Measurements from ENCODE around the gene CD79B. TPM values are rescaled to one million over a fixed set of nuclear protein-coding genes. Genes with fewer than 3 reads are reported as not detected.
"Not testable (repeated sequence)": the region's sequence is repeated elsewhere in the genome, so short reads cannot be mapped to it uniquely, and the experiment has no call there.

Gene CD79B
- total RNA-seq, 1 experiment from 2014 or later: 0.59 TPM

DNA sequence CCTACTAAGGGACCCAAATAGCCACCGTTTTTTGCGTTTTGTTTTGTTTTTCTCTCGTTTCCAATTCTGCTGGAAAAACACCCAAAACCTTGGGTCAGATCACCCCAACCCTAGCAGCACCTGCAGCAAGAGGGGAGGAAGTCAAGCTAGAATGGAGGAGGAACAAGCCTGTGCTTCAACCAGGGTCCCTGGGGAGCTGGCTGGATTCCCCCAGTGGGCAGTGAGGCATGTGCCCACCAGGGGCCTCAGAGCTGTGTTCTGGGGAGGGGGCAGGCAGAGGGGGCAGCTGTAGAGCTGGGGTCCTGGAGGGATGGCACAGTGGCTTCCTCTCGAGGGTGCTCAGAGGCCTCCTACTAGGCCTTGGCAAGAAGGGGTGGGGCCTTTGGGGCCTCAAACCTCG lies 6.5 kb downstream of the CD79B start:
- ATAC-seq: no peak
- TF ChIP-seq TCF7L2 (IDR thresholded peaks at IDR 0.05; ENCODE audit: borderline replicate concordance, extremely low read depth, insufficient read depth, insufficient read length) (no peak), SRF (IDR thresholded peaks at IDR 0.05; ENCODE audit: low read depth) (no peak)
- TF ChIP-seq, protein P1, sequence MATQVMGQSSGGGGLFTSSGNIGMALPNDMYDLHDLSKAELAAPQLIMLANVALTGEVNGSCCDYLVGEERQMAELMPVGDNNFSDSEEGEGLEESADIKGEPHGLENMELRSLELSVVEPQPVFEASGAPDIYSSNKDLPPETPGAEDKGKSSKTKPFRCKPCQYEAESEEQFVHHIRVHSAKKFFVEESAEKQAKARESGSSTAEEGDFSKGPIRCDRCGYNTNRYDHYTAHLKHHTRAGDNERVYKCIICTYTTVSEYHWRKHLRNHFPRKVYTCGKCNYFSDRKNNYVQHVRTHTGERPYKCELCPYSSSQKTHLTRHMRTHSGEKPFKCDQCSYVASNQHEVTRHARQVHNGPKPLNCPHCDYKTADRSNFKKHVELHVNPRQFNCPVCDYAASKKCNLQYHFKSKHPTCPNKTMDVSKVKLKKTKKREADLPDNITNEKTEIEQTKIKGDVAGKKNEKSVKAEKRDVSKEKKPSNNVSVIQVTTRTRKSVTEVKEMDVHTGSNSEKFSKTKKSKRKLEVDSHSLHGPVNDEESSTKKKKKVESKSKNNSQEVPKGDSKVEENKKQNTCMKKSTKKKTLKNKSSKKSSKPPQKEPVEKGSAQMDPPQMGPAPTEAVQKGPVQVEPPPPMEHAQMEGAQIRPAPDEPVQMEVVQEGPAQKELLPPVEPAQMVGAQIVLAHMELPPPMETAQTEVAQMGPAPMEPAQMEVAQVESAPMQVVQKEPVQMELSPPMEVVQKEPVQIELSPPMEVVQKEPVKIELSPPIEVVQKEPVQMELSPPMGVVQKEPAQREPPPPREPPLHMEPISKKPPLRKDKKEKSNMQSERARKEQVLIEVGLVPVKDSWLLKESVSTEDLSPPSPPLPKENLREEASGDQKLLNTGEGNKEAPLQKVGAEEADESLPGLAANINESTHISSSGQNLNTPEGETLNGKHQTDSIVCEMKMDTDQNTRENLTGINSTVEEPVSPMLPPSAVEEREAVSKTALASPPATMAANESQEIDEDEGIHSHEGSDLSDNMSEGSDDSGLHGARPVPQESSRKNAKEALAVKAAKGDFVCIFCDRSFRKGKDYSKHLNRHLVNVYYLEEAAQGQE (IDR thresholded peaks at IDR 0.05; ENCODE audit: low read depth): no peak
- H3K79me2 ChIP-seq (ENCODE audit: insufficient read depth, low read length): no peaks in the 10 kb centered on the region
- intact Hi-C loops (cut with micrococcal nuclease): no loop called here
- no peak overlapping the region for H3K27ac ChIP-seq (ENCODE audit: low read depth, low read length)
- no peak overlapping the region for H3K4me2 ChIP-seq (ENCODE audit: low read length)
- CTCF ChIA-PET: interaction anchor here (1.1 to 1.2 kb wide), 2 partner anchors 21 to 208 kb away, joined by 3 read pairs; no protein-coding TSS in a partner anchor
- H3K9ac ChIP-seq (ENCODE audit: low read length): no peak overlapping the region
- BruUV-seq (replicated peaks): no TSS peak
- RAD21 ChIA-PET (ENCODE audit: low non-redundant PET in 1 of 2, low total read pairs in 2 of 2, uncharacterized antibody in 2 of 2, unreplicated experiment in 2 of 2): no interaction called here
- no peaks in the 10 kb centered on the region for H3K27me3 ChIP-seq (ENCODE audit: insufficient read depth, low read length)
- no peaks in the 10 kb centered on the region for H3K36me3 ChIP-seq (ENCODE audit: control insufficient read depth in 1 of 2, insufficient read depth in 2 of 2, low read length in 2 of 2)
- no peaks in the 10 kb centered on the region for H3K9me3 ChIP-seq (ENCODE audit: control insufficient read depth in 1 of 2, insufficient read depth in 1 of 2, low read depth in 1 of 2, low read length in 2 of 2)
- no peak for DNase-seq (ENCODE audit: low read depth, low spot score)
- H3K4me1 ChIP-seq (ENCODE audit: control insufficient read depth in 1 of 2, insufficient read depth in 2 of 2, low read length in 2 of 2): no peaks in the 10 kb centered on the region
- no peaks in the 10 kb centered on the region for H4K20me1 ChIP-seq (ENCODE audit: insufficient read depth)
- no peak overlapping the region for H3K4me3 ChIP-seq (replicated peaks in 1 of 2; ENCODE audit: low read depth in 1 of 2, low read length in 2 of 2)
- no peaks in the 10 kb centered on the region for H3K9me2 ChIP-seq (ENCODE audit: insufficient read depth)
- no peak overlapping the region for H2AFZ ChIP-seq (ENCODE audit: low read depth, low read length, poor library complexity, severe bottlenecking)
- POLR2A ChIA-PET: no interaction called here

DNA sequence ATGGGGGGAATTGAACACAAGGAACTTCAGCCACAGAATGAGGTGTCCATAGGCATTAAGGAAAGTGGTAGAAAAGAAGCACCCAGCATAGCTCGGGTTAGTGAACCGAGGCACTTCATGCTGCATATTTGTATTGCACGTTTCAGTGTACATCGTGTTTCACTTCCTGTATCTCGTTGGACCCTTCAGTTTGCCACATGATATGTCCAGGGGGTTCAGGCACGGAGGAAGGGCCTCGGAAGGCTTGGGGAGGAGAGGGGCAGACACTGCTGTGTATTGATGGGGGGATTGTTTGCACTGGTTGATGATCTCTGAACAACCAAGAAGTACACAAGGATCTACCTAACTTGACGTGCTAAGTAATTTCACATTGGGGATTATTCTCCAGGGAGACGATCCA lies 9.7 kb downstream of the CD79B start:
- ChIA-PET POLR2A (interaction anchor here (1.0 kb wide), 1 partner anchor 28 kb away, joined by 6 read pairs; no protein-coding TSS in a partner anchor), CTCF (interaction anchor here (1.6 to 1.7 kb wide), 2 partner anchors 24 to 211 kb away, joined by 4 to 6 read pairs; no protein-coding TSS in a partner anchor)
- H2AFZ ChIP-seq (ENCODE audit: low read depth, low read length, poor library complexity, severe bottlenecking); ATAC-seq; H3K79me2 ChIP-seq (ENCODE audit: insufficient read depth, low read length); H3K27me3 ChIP-seq (ENCODE audit: insufficient read depth, low read length); H4K20me1 ChIP-seq (ENCODE audit: insufficient read depth); H3K27ac ChIP-seq (ENCODE audit: low read depth, low read length); H3K9me2 ChIP-seq (ENCODE audit: insufficient read depth); DNase-seq (ENCODE audit: low read depth, low spot score); H3K9ac ChIP-seq (ENCODE audit: low read length); H3K4me1 ChIP-seq (ENCODE audit: control insufficient read depth in 1 of 2, insufficient read depth in 2 of 2, low read length in 2 of 2); RAD21 ChIA-PET (ENCODE audit: low non-redundant PET in 1 of 2, low total read pairs in 2 of 2, uncharacterized antibody in 2 of 2, unreplicated experiment in 2 of 2); H3K36me3 ChIP-seq (ENCODE audit: control insufficient read depth in 1 of 2, insufficient read depth in 2 of 2, low read length in 2 of 2); intact Hi-C loops (cut with micrococcal nuclease); BruUV-seq (replicated peaks); H3K4me3 ChIP-seq (replicated peaks in 1 of 2; ENCODE audit: low read depth in 1 of 2, low read length in 2 of 2); H3K9me3 ChIP-seq (ENCODE audit: control insufficient read depth in 1 of 2, insufficient read depth in 1 of 2, low read depth in 1 of 2, low read length in 2 of 2); H3K4me2 ChIP-seq (ENCODE audit: low read length): not testable (repeated sequence)

DNA sequence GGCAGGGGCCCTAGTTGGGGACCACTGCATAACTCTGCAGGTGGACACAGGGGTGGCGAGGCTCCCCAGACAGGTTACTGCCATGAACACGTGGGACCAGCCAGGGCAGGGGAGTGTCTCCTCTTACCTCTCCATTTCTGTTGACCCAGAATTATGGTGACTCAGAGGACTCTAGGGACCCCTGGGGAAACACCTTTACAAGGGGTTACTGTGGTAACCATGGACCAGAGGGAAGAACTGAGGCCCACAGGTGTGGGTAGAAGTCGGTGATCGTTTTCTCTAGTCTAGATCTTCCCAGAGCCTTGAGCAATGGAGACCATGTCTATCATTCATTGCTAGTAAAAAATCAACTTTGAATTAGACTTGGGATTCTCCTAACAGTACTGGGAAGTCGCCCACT lies 11.4 kb downstream of the CD79B start:
- RAD21 ChIA-PET (ENCODE audit: low non-redundant PET in 1 of 2, low total read pairs in 2 of 2, uncharacterized antibody in 2 of 2, unreplicated experiment in 2 of 2): interaction anchor here in 1 of 2 experiments (1.9 kb wide), 1 partner anchor 25 kb away, joined by 9 read pairs; no protein-coding TSS in a partner anchor

More for the DNA sequence above, 11.4 kb downstream of the CD79B start:
- CTCF ChIA-PET: interaction anchor here (1.6 to 3.9 kb wide), 5 partner anchors 9 to 212 kb away, joined by 4 to 90 read pairs (median 69); no protein-coding TSS in a partner anchor
- H3K4me1 ChIP-seq (ENCODE audit: control insufficient read depth in 1 of 2, insufficient read depth in 2 of 2, low read length in 2 of 2); ATAC-seq; H3K4me3 ChIP-seq (replicated peaks in 1 of 2; ENCODE audit: low read depth in 1 of 2, low read length in 2 of 2); H3K4me2 ChIP-seq (ENCODE audit: low read length); H3K9me2 ChIP-seq (ENCODE audit: insufficient read depth); H3K27ac ChIP-seq (ENCODE audit: low read depth, low read length); POLR2A ChIA-PET; H4K20me1 ChIP-seq (ENCODE audit: insufficient read depth); H3K27me3 ChIP-seq (ENCODE audit: insufficient read depth, low read length); H3K79me2 ChIP-seq (ENCODE audit: insufficient read depth, low read length); DNase-seq (ENCODE audit: low read depth, low spot score); intact Hi-C loops (cut with micrococcal nuclease); H2AFZ ChIP-seq (ENCODE audit: low read depth, low read length, poor library complexity, severe bottlenecking); H3K36me3 ChIP-seq (ENCODE audit: control insufficient read depth in 1 of 2, insufficient read depth in 2 of 2, low read length in 2 of 2); H3K9ac ChIP-seq (ENCODE audit: low read length); H3K9me3 ChIP-seq (ENCODE audit: control insufficient read depth in 1 of 2, insufficient read depth in 1 of 2, low read depth in 1 of 2, low read length in 2 of 2); BruUV-seq (replicated peaks): not testable (repeated sequence)

Data from HCT116 (cell line).